ENCODE results near the gene OCA2.

- TF ChIP-seq CTCF (IDR thresholded peaks at IDR 0.05) (no peak), POLR2A (IDR thresholded peaks at IDR 0.05) (no peak), POLR2AphosphoS5 (IDR thresholded peaks at IDR 0.05) (no peak)
Measured at GRCh38 chr15:27850050-27850449, 249.1 kb downstream of the OCA2 start.

Data from prostate gland (tissue), 2 donors.